HuH-7.5 (cell line): Measurements from ENCODE around the gene NEK7.
"Not testable (repeated sequence)": the region's sequence is repeated elsewhere in the genome, so short reads cannot be mapped to it uniquely, and the experiment has no call there.

Experiments
- DNase-seq: peaks from one replicate; pipeline ENCODE4 v3.0.0; 2011; ENCODE audit warnings: low spot score

NEK7 gene

GRCh38 chr1:198205016-198205684 lies 48.4 kb downstream of the NEK7 start:
- no peak for DNase-seq

- no peak for DNase-seq
Observed at GRCh38 chr1:198206292-198206691, 49.5 kb downstream of the NEK7 start.

- DNase-seq: no peak
Observed at GRCh38 chr1:198211696-198212095, 54.9 kb downstream of the NEK7 start.

GRCh38 chr1:198212126-198212525 lies 55.3 kb downstream of the NEK7 start:
- no peak for DNase-seq

- DNase-seq: no peak
Observed at GRCh38 chr1:198212675-198213074, 55.9 kb downstream of the NEK7 start.

- no peak for DNase-seq
Observed at GRCh38 chr1:198214924-198215323, 58.1 kb downstream of the NEK7 start.

GRCh38 chr1:198220428-198220827 lies 63.6 kb downstream of the NEK7 start:
- DNase-seq: no peak

GRCh38 chr1:198227010-198227409 lies 70.2 kb downstream of the NEK7 start:
- not testable (repeated sequence) for DNase-seq

- not testable (repeated sequence) for DNase-seq
Observed at GRCh38 chr1:198227454-198227853, 70.7 kb downstream of the NEK7 start.

- no peak for DNase-seq
Observed at GRCh38 chr1:198228925-198229324, 72.1 kb downstream of the NEK7 start.

- DNase-seq: no peak
Observed at GRCh38 chr1:198231779-198232178, 75.0 kb downstream of the NEK7 start.

- DNase-seq: no peak
Observed at GRCh38 chr1:198232378-198232777, 75.6 kb downstream of the NEK7 start.

- no peak for DNase-seq
Observed at GRCh38 chr1:198232940-198233675, 76.3 kb downstream of the NEK7 start.

- DNase-seq: no peak
Observed at GRCh38 chr1:198234520-198235251, 77.9 kb downstream of the NEK7 start.

- DNase-seq: no peak
Observed at GRCh38 chr1:198238121-198238520, 81.3 kb downstream of the NEK7 start.

- DNase-seq: no peak
Observed at GRCh38 chr1:198241553-198241952, 84.8 kb downstream of the NEK7 start.

- DNase-seq: no peak
Observed at GRCh38 chr1:198244772-198245171, 88.0 kb downstream of the NEK7 start.

GRCh38 chr1:198245379-198245778 lies 88.6 kb downstream of the NEK7 start:
- DNase-seq: no peak

GRCh38 chr1:198246337-198246736 lies 89.5 kb downstream of the NEK7 start:
- no peak for DNase-seq

GRCh38 chr1:198253259-198253658 lies 96.5 kb downstream of the NEK7 start:
- no peak for DNase-seq

GRCh38 chr1:198253668-198254067 lies 96.9 kb downstream of the NEK7 start:
- DNase-seq: no peak

- DNase-seq: no peak
Observed at GRCh38 chr1:198254521-198254920, 97.7 kb downstream of the NEK7 start.

- DNase-seq: no peak
Observed at GRCh38 chr1:198254948-198255347, 98.2 kb downstream of the NEK7 start.
